Fibroblast of lung (primary cell): ENCODE measurements around the gene ZNF407. TPM values are rescaled to one million over a fixed set of nuclear protein-coding genes. Genes with fewer than 3 reads are reported as not detected.
A peak's percentile ranks its signal among the peaks of the same experiment; 100 is the strongest.

ENCODE experiments used
- DNase-seq, 2 donors: peaks; one replicate each; pipeline versions ENCODE4 v3.0.0 to v3.0.0-alpha.2; 2010; ENCODE audit warnings: low read depth in 2 of 2
- H2AFZ ChIP-seq: 2 replicates; pipeline ENCODE4 v1.5.1; 2012; ENCODE audit warnings: low read length, control low read depth, inconsistent platforms
- H3K27ac ChIP-seq: 2 replicates; pipeline ENCODE4 v1.5.1; 2011; ENCODE audit warnings: low read length, control low read depth; ENCODE audit not compliant: insufficient read depth
- H3K27me3 ChIP-seq: 2 replicates; pipeline ENCODE4 v1.5.1; 2011; ENCODE audit warnings: mild to moderate bottlenecking, low read length; ENCODE audit not compliant: control insufficient read depth, insufficient read depth
- H3K36me3 ChIP-seq: 2 replicates; pipeline ENCODE4 v1.5.1; 2011; ENCODE audit warnings: low read length; ENCODE audit not compliant: control insufficient read depth, insufficient read depth
- H3K4me1 ChIP-seq: 2 replicates; pipeline ENCODE4 v1.5.1; 2011; ENCODE audit warnings: low read length; ENCODE audit not compliant: control insufficient read depth, insufficient read depth; ENCODE audit errors: extremely low read depth
- H3K4me2 ChIP-seq: 2 replicates; pipeline ENCODE4 v1.5.1; 2011; ENCODE audit warnings: low read length, control low read depth; ENCODE audit not compliant: insufficient read depth; ENCODE audit errors: extremely low read depth
- H3K4me3 ChIP-seq, 4 experiments: fragments of 200-600 bp in 1 of 4; sonication (generic) in 1 of 4; replicated peaks in 1 of 4; 2 replicates each; pipeline ENCODE4 v1.5.1; 2011 to 2016; ENCODE audit warnings: low read length in 4 of 4, low read depth in 3 of 4, mild to moderate bottlenecking in 3 of 4, control low read depth in 2 of 4, inconsistent platforms in 1 of 4, mixed read lengths in 1 of 4; ENCODE audit not compliant: insufficient read depth in 1 of 4; ENCODE audit errors: control extremely low read depth in 1 of 4
- H3K79me2 ChIP-seq: 2 replicates; pipeline ENCODE4 v1.5.1; 2012; ENCODE audit warnings: mild to moderate bottlenecking, low read length, inconsistent platforms; ENCODE audit not compliant: control insufficient read depth, insufficient read depth
- H3K9ac ChIP-seq: 2 replicates; pipeline ENCODE4 v1.5.1; 2011; ENCODE audit warnings: mild to moderate bottlenecking, low read length, control low read depth; ENCODE audit not compliant: insufficient read depth
- H3K9me3 ChIP-seq: 2 replicates; pipeline ENCODE4 v1.5.1; 2012; ENCODE audit warnings: low read depth, low read length; ENCODE audit not compliant: control insufficient read depth, insufficient read depth
- H4K20me1 ChIP-seq: 2 replicates; pipeline ENCODE4 v1.5.1; 2011; ENCODE audit warnings: low read length; ENCODE audit not compliant: control insufficient read depth, insufficient read depth; ENCODE audit errors: extremely low read depth
- EZH2 ChIP-seq: IDR thresholded peaks from 2 replicates; pipeline ENCODE4 v1.5.1; 2012; ENCODE audit warnings: low read length, control low read depth, mild to moderate bottlenecking; ENCODE audit errors: missing control alignments
- polyA plus RNA-seq, 2 donors: library from polyadenylated mRNA; depleted of rRNA in 1 of 2; stranded (reverse) in 1 of 2; unstranded in 1 of 2; fragments of >200 nt; gene quantifications; 2 replicates each; pipeline ENCODE4 v1.2.1, GENCODE V29; 2011 to 2012; ENCODE audit warnings: missing spikeins in 1 of 2
- total RNA-seq: library from RNA; depleted of rRNA; stranded (reverse); fragments of >200 nt; gene quantifications from 2 replicates; pipeline ENCODE4 v1.2.1, GENCODE V29; 2014
- TF ChIP-seq, protein P1 (sequence below), 2 donors: IDR thresholded peaks in 1 of 2; conservative IDR thresholded peaks in 1 of 2; 1 replicate in 1 of 2; 2 replicates in 1 of 2; pipeline ENCODE4 v1.5.1; 2011 to 2012; ENCODE audit warnings: low read length in 2 of 2, control low read depth in 1 of 2, inconsistent platforms in 1 of 2, low read depth in 1 of 2, mild to moderate bottlenecking in 1 of 2

Gene ZNF407
- total and polyA plus RNA-seq, 2 donors (not counting 1 experiment from before 2014, with no cell fraction given): 5.1 to 12.6 TPM

GRCh38 chr18:74608681-74609080 lies 11.0 kb downstream of the ZNF407 start:
- TF ChIP-seq, protein P1, sequence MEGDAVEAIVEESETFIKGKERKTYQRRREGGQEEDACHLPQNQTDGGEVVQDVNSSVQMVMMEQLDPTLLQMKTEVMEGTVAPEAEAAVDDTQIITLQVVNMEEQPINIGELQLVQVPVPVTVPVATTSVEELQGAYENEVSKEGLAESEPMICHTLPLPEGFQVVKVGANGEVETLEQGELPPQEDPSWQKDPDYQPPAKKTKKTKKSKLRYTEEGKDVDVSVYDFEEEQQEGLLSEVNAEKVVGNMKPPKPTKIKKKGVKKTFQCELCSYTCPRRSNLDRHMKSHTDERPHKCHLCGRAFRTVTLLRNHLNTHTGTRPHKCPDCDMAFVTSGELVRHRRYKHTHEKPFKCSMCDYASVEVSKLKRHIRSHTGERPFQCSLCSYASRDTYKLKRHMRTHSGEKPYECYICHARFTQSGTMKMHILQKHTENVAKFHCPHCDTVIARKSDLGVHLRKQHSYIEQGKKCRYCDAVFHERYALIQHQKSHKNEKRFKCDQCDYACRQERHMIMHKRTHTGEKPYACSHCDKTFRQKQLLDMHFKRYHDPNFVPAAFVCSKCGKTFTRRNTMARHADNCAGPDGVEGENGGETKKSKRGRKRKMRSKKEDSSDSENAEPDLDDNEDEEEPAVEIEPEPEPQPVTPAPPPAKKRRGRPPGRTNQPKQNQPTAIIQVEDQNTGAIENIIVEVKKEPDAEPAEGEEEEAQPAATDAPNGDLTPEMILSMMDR (conservative IDR thresholded peaks at IDR 0.05 in 1 of 2, IDR thresholded peaks at IDR 0.05 in 1 of 2; ENCODE audit: low read depth in 1 of 2, low read length in 2 of 2): no peak
- TF ChIP-seq EZH2: no peak
- H3K9me3 ChIP-seq: no peaks in the 10 kb centered on the region
- no peaks in the 10 kb centered on the region for H3K27me3 ChIP-seq
- H3K9ac ChIP-seq: no peak overlapping the region
- H3K27ac ChIP-seq: no peak overlapping the region
- DNase-seq: no peak
- peaks cover 12% of the 10 kb centered on the region for H3K79me2 ChIP-seq
- no peak overlapping the region for H3K4me2 ChIP-seq
- no peak overlapping the region for H2AFZ ChIP-seq
- peaks cover 3% of the 10 kb centered on the region for H3K4me1 ChIP-seq
- H4K20me1 ChIP-seq: no peaks in the 10 kb centered on the region
- no peak overlapping the region for H3K4me3 ChIP-seq
- no peaks in the 10 kb centered on the region for H3K36me3 ChIP-seq

DNA sequence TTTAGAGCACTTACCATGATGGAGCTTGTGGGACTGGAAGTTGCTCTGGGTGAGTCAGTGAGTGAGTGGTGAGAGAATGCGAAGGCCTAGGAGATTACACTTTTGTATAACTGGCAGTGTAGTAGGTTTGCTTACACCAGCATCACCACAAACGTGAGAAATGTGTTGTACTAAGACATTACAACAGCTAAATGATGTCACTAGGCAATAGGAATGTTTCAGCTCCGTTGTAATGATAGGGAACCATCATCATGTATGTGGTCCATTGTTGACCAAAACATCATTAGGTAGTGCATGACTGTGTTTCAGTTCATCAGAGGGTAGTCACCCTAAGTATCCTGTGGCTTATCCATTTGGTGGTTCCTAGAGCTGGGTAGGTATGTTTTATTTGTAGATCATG lies 11.9 kb downstream of the ZNF407 start:
- no peak for TF ChIP-seq EZH2
- TF ChIP-seq, protein P1 (conservative IDR thresholded peaks at IDR 0.05 in 1 of 2, IDR thresholded peaks at IDR 0.05 in 1 of 2; ENCODE audit: low read depth in 1 of 2, low read length in 2 of 2): no peak
- Histone ChIP-seq H2AFZ (no peak overlapping the region), H3K27ac (no peak overlapping the region), H4K20me1 (no peaks in the 10 kb centered on the region), H3K79me2 (peaks cover 7% of the 10 kb centered on the region), H3K9me3 (no peaks in the 10 kb centered on the region), H3K4me1 (peaks cover 1% of the 10 kb centered on the region), H3K27me3 (no peaks in the 10 kb centered on the region), H3K4me3 (no peak overlapping the region), H3K9ac (no peak overlapping the region), H3K36me3 (no peaks in the 10 kb centered on the region), H3K4me2 (no peak overlapping the region)
- peak; percentile 49 to 71 for DNase-seq

DNA sequence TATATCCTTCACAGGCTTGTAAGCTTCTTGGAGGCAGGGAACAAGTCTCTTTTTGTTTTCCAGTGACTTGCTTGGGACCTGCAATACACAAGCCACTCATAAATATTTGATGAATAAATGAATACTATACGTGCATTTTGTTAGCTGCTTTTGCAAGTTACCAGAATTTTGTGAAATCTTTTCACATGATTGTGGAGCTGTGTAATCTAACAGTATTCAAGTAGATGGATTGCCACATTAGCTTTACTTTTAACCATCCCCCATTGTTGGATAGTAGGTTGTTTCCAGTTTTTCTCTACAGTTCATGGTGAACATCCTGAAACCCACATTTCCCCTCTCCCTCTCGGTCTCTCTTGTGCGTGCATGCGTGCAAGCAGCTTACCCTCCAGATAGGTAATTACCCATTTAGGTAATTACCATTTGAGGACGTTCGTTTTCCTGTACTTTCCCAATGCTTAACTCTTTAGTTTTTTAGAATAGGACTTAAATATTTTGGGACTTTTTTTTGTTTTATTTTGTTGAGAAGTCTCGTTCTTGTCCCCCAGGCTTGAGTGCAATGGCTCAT lies 12.5 kb downstream of the ZNF407 start:
- Histone ChIP-seq H3K27ac (no peak overlapping the region), H2AFZ (no peak overlapping the region)

More for the DNA sequence above, 12.5 kb downstream of the ZNF407 start:
- DNase-seq: no peak
- Histone ChIP-seq H3K4me1 (no peaks in the 10 kb centered on the region), H3K9me3 (no peaks in the 10 kb centered on the region), H3K36me3 (no peaks in the 10 kb centered on the region), H3K27me3 (no peaks in the 10 kb centered on the region), H3K79me2 (peaks cover 6% of the 10 kb centered on the region), H3K4me2 (no peak overlapping the region), H4K20me1 (no peaks in the 10 kb centered on the region), H3K4me3 (no peak overlapping the region), H3K9ac (no peak overlapping the region)
- no peak for TF ChIP-seq EZH2
- TF ChIP-seq, protein P1 (conservative IDR thresholded peaks at IDR 0.05 in 1 of 2, IDR thresholded peaks at IDR 0.05 in 1 of 2; ENCODE audit: low read depth in 1 of 2, low read length in 2 of 2): no peak
